GM21360 (cell line): ENCODE measurements around the gene SPATA46.

Source experiments
- ATAC-seq: cut with Tn5 transposase; IDR thresholded peaks from one replicate; pipeline ENCODE4 v1.9.1; 2021; ENCODE audit warnings: mild to moderate bottlenecking, moderate library complexity; ENCODE audit not compliant: unreplicated experiment

Gene SPATA46

GRCh38 chr1:162375463-162375862, 1.2 kb downstream of the SPATA46 start:
- ATAC-seq, result no peak

- ATAC-seq, result no peak
Observed at GRCh38 chr1:162374406-162374805, 2.2 kb downstream of the SPATA46 start.

- ATAC-seq, result no peak
Observed at GRCh38 chr1:162373541-162374260, 3.0 kb downstream of the SPATA46 start.

GRCh38 chr1:162373072-162373427, 3.6 kb downstream of the SPATA46 start:
- no peak for ATAC-seq

- ATAC-seq, result no peak
Observed at GRCh38 chr1:162372159-162373071, 4.2 kb downstream of the SPATA46 start.

GRCh38 chr1:162371611-162372010, 5.0 kb downstream of the SPATA46 start:
- ATAC-seq, result no peak

- ATAC-seq, result no peak
Observed at GRCh38 chr1:162370721-162371120, 5.9 kb downstream of the SPATA46 start.

GRCh38 chr1:162370161-162370560, 6.5 kb downstream of the SPATA46 start:
- no peak for ATAC-seq

- no peak for ATAC-seq
Observed at GRCh38 chr1:162369571-162369970, 7.1 kb downstream of the SPATA46 start.

GRCh38 chr1:162368451-162368850, 8.2 kb downstream of the SPATA46 start:
- no peak for ATAC-seq

GRCh38 chr1:162367772-162368171, 8.9 kb downstream of the SPATA46 start:
- ATAC-seq, result no peak

GRCh38 chr1:162367073-162367472, 9.6 kb downstream of the SPATA46 start:
- no peak for ATAC-seq

GRCh38 chr1:162366671-162367070, 10.0 kb downstream of the SPATA46 start:
- no peak for ATAC-seq

GRCh38 chr1:162366149-162366548, 10.5 kb downstream of the SPATA46 start:
- ATAC-seq, result no peak

GRCh38 chr1:162365284-162366020, 11.2 kb downstream of the SPATA46 start:
- ATAC-seq, result no peak

GRCh38 chr1:162364498-162364897, 12.2 kb downstream of the SPATA46 start:
- ATAC-seq, result no peak

- no peak for ATAC-seq
Observed at GRCh38 chr1:162363823-162364222, 12.8 kb downstream of the SPATA46 start.

GRCh38 chr1:162361349-162361748, 15.3 kb downstream of the SPATA46 start:
- peak; percentile 20 for ATAC-seq

GRCh38 chr1:162360874-162361260, 15.8 kb downstream of the SPATA46 start:
- ATAC-seq, result no peak

- no peak for ATAC-seq
Observed at GRCh38 chr1:162360237-162360873, 16.3 kb downstream of the SPATA46 start.
